Endothelial cell of umbilical vein (primary cell): Measurements from ENCODE around the gene TPSG1. TPM values are rescaled to one million over a fixed set of nuclear protein-coding genes. Genes with fewer than 3 reads are reported as not detected.
A peak's percentile ranks its signal among the peaks of the same experiment; 100 is the strongest.
"Not testable (repeated sequence)": the region's sequence is repeated elsewhere in the genome, so short reads cannot be mapped to it uniquely, and the experiment has no call there.

Experiments used
- BruUV-seq: library from RNA; stranded (reverse); fragments of 400-500 nt; replicated peaks from 2 replicates; lab custom pipeline; 2021; lab: Mats Ljungman, UMichigan
- CTCF ChIA-PET: fragments of 300-600, 350-600 bp; sonication (Branson Sonifier 250); formaldehyde crosslinking; loops from one replicate; lab custom pipeline; 2021; ENCODE audit warnings: antibody characterized with exemption, inconsistent platforms; lab: Charles Lee
- POLR2A ChIA-PET: fragments of 300-600, 350-600 bp; sonication (Branson Sonifier 250); formaldehyde crosslinking; loops from one replicate; lab custom pipeline; 2021; ENCODE audit warnings: antibody characterized with exemption, inconsistent platforms; lab: Charles Lee
- DNase-seq: peaks from one replicate; pipeline ENCODE4 v3.0.0-alpha.2; 2011; ENCODE audit warnings: low read depth, low spot score
- FAIRE-seq: peaks from 2 replicates; lab custom pipeline; 2011; peaks lifted over from hg19 to GRCh38; lab: Jason Lieb, UNC
- H2AFZ ChIP-seq: 2 replicates; pipeline ENCODE4 v1.6.0; 2012; ENCODE audit warnings: low read depth, low read length, control low read depth, inconsistent platforms
- H3K27ac ChIP-seq: 2 replicates; pipeline ENCODE4 v1.5.1; 2011; ENCODE audit warnings: low read depth, mild to moderate bottlenecking, control low read depth, low read length, moderate library complexity; ENCODE audit not compliant: insufficient read depth
- H3K27me3 ChIP-seq, 2 experiments: 2 replicates each; pipeline versions ENCODE4 v1.6.0 to v1.6.1; 2011; ENCODE audit warnings: low read length in 2 of 2, mixed read lengths in 1 of 2; ENCODE audit not compliant: control insufficient read depth in 2 of 2, insufficient read depth in 2 of 2
- H3K36me3 ChIP-seq, 2 experiments: 2 replicates in 1 of 2; 3 replicates in 1 of 2; pipeline ENCODE4 v1.5.1; 2011; ENCODE audit warnings: low read length in 2 of 2, mild to moderate bottlenecking in 1 of 2, moderate library complexity in 1 of 2; ENCODE audit not compliant: control insufficient read depth in 2 of 2, insufficient read depth in 2 of 2; ENCODE audit errors: extremely low read depth in 1 of 2
- H3K4me1 ChIP-seq: 3 replicates; pipeline ENCODE4 v1.5.1; 2011; ENCODE audit warnings: mild to moderate bottlenecking, low read length; ENCODE audit not compliant: control insufficient read depth, insufficient read depth; ENCODE audit errors: extremely low read depth
- H3K4me2 ChIP-seq: 2 replicates; pipeline ENCODE4 v1.6.1; 2011; ENCODE audit warnings: low read length, control low read depth, mixed read lengths; ENCODE audit not compliant: insufficient read depth
- H3K4me3 ChIP-seq, 3 experiments: fragments of 200-600 bp in 1 of 3; sonication (generic), shearing (Covaris generic) in 1 of 3; replicated peaks in 1 of 3; 2 replicates each; pipeline ENCODE4 v1.5.1; 2011 to 2016; ENCODE audit warnings: control low read depth in 3 of 3, low read length in 3 of 3, mild to moderate bottlenecking in 2 of 3, inconsistent platforms in 1 of 3, low read depth in 1 of 3, moderate library complexity in 1 of 3; ENCODE audit not compliant: insufficient read depth in 1 of 3
- H3K79me2 ChIP-seq: 2 replicates; pipeline ENCODE4 v1.6.0; 2012; ENCODE audit warnings: low read length, inconsistent platforms; ENCODE audit not compliant: control insufficient read depth, insufficient read depth
- H3K9ac ChIP-seq: replicated peaks from 2 replicates; pipeline ENCODE3; 2011; ENCODE audit warnings: low read length, control low read depth; ENCODE audit not compliant: insufficient read depth; ENCODE audit errors: extremely low read depth
- H3K9me1 ChIP-seq: replicated peaks from 3 replicates; pipeline ENCODE4 v1.6.0; 2011; ENCODE audit warnings: mild to moderate bottlenecking, low read length; ENCODE audit not compliant: control insufficient read depth, insufficient read depth; ENCODE audit errors: extremely low read depth
- H3K9me3 ChIP-seq: replicated peaks from 2 replicates; pipeline ENCODE4 v1.5.1; 2012; ENCODE audit warnings: low read length, inconsistent platforms; ENCODE audit not compliant: control insufficient read depth, insufficient read depth
- H4K20me1 ChIP-seq: replicated peaks from 2 replicates; pipeline ENCODE3; 2011; ENCODE audit warnings: mild to moderate bottlenecking, low read length; ENCODE audit not compliant: control insufficient read depth, insufficient read depth; ENCODE audit errors: extremely low read depth
- EZH2 ChIP-seq: IDR thresholded peaks from 2 replicates; pipeline ENCODE4 v1.6.1; 2012; ENCODE audit warnings: borderline replicate concordance, low read depth, mild to moderate bottlenecking, moderate library complexity, low read length, inconsistent platforms; ENCODE audit not compliant: severe bottlenecking
- FOS ChIP-seq: IDR thresholded peaks from 2 replicates; pipeline ENCODE4 v1.6.1; 2011; ENCODE audit warnings: mild to moderate bottlenecking, low read length, moderate library complexity, borderline replicate concordance; ENCODE audit not compliant: insufficient read depth
- JUN ChIP-seq: IDR thresholded peaks from 2 replicates; pipeline ENCODE4 v1.6.1; 2011; ENCODE audit warnings: borderline replicate concordance, low read depth; ENCODE audit not compliant: insufficient read length, insufficient read depth
- MYC ChIP-seq: IDR thresholded peaks from one replicate; pipeline ENCODE4 v1.6.1; 2011; ENCODE audit warnings: mild to moderate bottlenecking, low read depth, low read length
- POLR2A ChIP-seq: IDR thresholded peaks from 2 replicates; pipeline ENCODE4 v1.6.1; 2012; ENCODE audit warnings: low read depth, mild to moderate bottlenecking, control low read depth, low read length
- POLR2AphosphoS5 ChIP-seq: IDR thresholded peaks from 2 replicates; pipeline ENCODE4 v1.6.1; 2012; ENCODE audit warnings: low read depth, mild to moderate bottlenecking, control low read depth, low read length, moderate library complexity; ENCODE audit not compliant: insufficient read depth
- dilution Hi-C: fragments of 300-500 bp; cut with MboI; formaldehyde crosslinking; loops from one replicate; pipeline ENCODE4 v1.15.0; 2019; ENCODE audit warnings: low sequenced_read_pairs; ENCODE audit not compliant: extremely low pct_ligation_motif_present
- intact Hi-C: fragments of 100-400 bp; cut with micrococcal nuclease; formaldehyde crosslinking; loops from one replicate; pipeline ENCODE4 v1.10.0; 2022
- polyA plus RNA-seq, 4 experiments: library from polyadenylated mRNA; depleted of rRNA in 3 of 4; stranded (reverse) in 3 of 4; unstranded in 1 of 4; fragments of >200 nt; gene quantifications; 2 replicates each; pipeline versions ENCODE4 v1.2.1 to v1.2.3, GENCODE V29; 2011 to 2012; ENCODE audit warnings: missing spikeins in 1 of 4
- total RNA-seq: library from RNA; stranded (reverse); gene quantifications from 2 replicates; pipeline ENCODE4 v1.2.3, GENCODE V29; 2021

The TPSG1 gene
- total and polyA plus RNA-seq, 2 donors (not counting 3 experiments of a cell fraction or from before 2014, with no cell fraction given), result not detected

- Histone ChIP-seq H3K4me3 (no peak overlapping the region), H3K9ac (no peak overlapping the region), H3K27me3 (no peaks in the 10 kb centered on the region), H3K9me1 (no peaks in the 10 kb centered on the region), H3K27ac (no peak overlapping the region), H3K4me2 (no peak overlapping the region), H3K36me3 (no peaks in the 10 kb centered on the region), H2AFZ (no peak overlapping the region), H4K20me1 (no peaks in the 10 kb centered on the region), H3K79me2 (no peaks in the 10 kb centered on the region), H3K9me3 (no peaks in the 10 kb centered on the region), H3K4me1 (no peaks in the 10 kb centered on the region)
- dilution Hi-C loops, result no loop called here
- no peak for TF ChIP-seq POLR2AphosphoS5
- no peak for TF ChIP-seq EZH2
- TF ChIP-seq POLR2A, result no peak
- TF ChIP-seq FOS, result no peak
- TF ChIP-seq JUN, result no peak
- TF ChIP-seq MYC, result no peak
- intact Hi-C loops, result no loop called here
- DNase-seq (no peak), FAIRE-seq (no peak)
- CTCF ChIA-PET, result no interaction called here
- no TSS peak for BruUV-seq
- POLR2A ChIA-PET, result no interaction called here
Observed at GRCh38 chr16:1237990-1238389, 12.9 kb upstream of the TPSG1 start.

DNA sequence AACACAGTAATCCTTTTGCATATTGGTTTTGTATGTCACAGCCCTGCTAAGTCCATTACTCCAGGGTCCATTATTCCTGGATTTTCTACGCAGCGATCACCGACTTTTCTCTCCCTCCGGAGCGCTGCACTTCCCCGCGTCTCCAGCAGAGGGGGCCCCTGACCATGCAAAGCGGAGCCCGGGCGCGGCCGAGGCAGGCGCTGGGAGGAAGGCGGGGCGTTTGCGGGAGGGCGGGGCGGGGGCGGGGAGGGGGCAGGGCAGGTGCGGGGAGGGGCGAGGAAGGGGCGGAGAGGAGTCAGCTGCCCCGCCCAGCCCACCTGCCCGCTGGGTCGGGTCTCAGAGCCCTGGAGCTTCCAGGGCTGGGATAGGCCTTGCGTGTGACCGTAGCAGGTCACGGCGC, 11.6 kb upstream of the TPSG1 start:
- dilution Hi-C loops, DNase-seq, POLR2A ChIA-PET, H3K9me1 ChIP-seq, H2AFZ ChIP-seq, H3K27ac ChIP-seq, H3K9me3 ChIP-seq, intact Hi-C loops, H3K4me1 ChIP-seq, H3K36me3 ChIP-seq, H3K79me2 ChIP-seq, H3K9ac ChIP-seq, H3K4me3 ChIP-seq, H3K27me3 ChIP-seq, H3K4me2 ChIP-seq, BruUV-seq, H4K20me1 ChIP-seq, CTCF ChIA-PET: not testable (repeated sequence)
- FAIRE-seq, result peak; percentile 95

DNA sequence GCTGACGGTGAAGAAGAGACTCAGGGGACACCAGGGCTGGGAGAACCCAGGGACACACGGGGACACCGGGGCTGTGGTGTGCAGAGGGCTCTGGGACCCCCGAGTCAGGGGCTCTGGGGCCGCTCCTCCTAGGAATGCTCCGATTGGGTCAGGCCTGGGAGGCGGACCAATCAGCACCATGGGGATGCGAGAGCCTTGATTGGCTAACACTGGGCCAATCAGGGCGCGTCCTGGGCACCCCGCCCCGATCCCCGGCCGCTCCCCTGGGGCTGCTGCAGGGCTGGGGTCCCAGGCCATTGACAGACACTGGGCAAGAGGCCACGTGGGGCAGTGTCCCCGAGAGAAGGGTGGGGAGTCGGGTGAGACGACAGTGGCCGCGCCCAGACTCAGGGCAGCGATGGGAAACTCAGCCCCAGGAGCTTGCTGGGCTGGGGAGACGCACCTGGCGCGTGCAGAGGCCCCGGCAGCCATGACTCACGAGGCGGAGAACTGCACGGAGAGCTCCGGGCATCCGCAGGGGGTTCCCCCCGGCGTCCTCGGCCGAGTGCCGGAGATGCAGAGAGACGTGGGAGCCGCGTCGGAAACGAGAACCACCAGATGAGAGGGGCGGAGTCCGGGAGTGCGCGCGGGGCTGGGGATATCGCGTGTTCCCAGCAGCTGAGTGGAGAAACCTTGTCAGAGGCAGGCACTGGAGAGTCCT, 7.1 kb upstream of the TPSG1 start:
- H3K4me3 ChIP-seq, intact Hi-C loops, H3K9me1 ChIP-seq, H4K20me1 ChIP-seq, H3K36me3 ChIP-seq, CTCF ChIA-PET, dilution Hi-C loops, H3K9ac ChIP-seq, H3K27ac ChIP-seq, BruUV-seq, POLR2A ChIA-PET, H3K9me3 ChIP-seq, H3K79me2 ChIP-seq, H2AFZ ChIP-seq, H3K4me2 ChIP-seq, DNase-seq, H3K4me1 ChIP-seq, H3K27me3 ChIP-seq, FAIRE-seq: not testable (repeated sequence)
